Neural cell (in vitro differentiated cells): ENCODE results near the gene SGO1. TPM values are rescaled to one million over a fixed set of nuclear protein-coding genes. Genes with fewer than 3 reads are reported as not detected.

ENCODE experiments used
- H2AFZ ChIP-seq: fragments of 200-600, 300-800 bp; sonication (generic), shearing (Covaris generic); 2 replicates; pipeline ENCODE4 v1.6.0; 2014; ENCODE audit warnings: low read depth, mild to moderate bottlenecking, antibody characterized with exemption, low read length, moderate library complexity
- H3F3A ChIP-seq: fragments of 200-600 bp; shearing (Covaris generic); 2 replicates; pipeline ENCODE4 v1.6.1; 2016; ENCODE audit warnings: mild to moderate bottlenecking, moderate library complexity, mixed read lengths, antibody characterized with exemption, low read length; ENCODE audit not compliant: insufficient read depth, poor library complexity, severe bottlenecking
- H3K27ac ChIP-seq: fragments of 200-600, 300-800 bp; sonication (generic), shearing (Covaris generic); 2 replicates; pipeline ENCODE4 v1.5.1; 2014; ENCODE audit warnings: mild to moderate bottlenecking, low read length, moderate library complexity
- H3K27me3 ChIP-seq: fragments of 300-800, 200-600 bp; sonication (generic), shearing (Covaris generic); 2 replicates; pipeline ENCODE4 v1.6.0; 2014; ENCODE audit warnings: mild to moderate bottlenecking, low read depth, low read length, moderate library complexity; ENCODE audit not compliant: insufficient read depth
- H3K36me3 ChIP-seq: fragments of 300-800, 200-600 bp; sonication (generic), shearing (Covaris generic); 2 replicates; pipeline ENCODE4 v1.5.1; 2014; ENCODE audit warnings: mild to moderate bottlenecking, antibody characterized with exemption, low read length, moderate library complexity; ENCODE audit not compliant: insufficient read depth
- H3K4me2 ChIP-seq: fragments of 300-800, 200-600 bp; sonication (generic), shearing (Covaris generic); 2 replicates; pipeline ENCODE4 v1.6.0; 2014; ENCODE audit warnings: mild to moderate bottlenecking, low read length
- H3K4me3 ChIP-seq: fragments of 300-800, 200-600 bp; sonication (generic), shearing (Covaris generic); 2 replicates; pipeline ENCODE4 v1.5.1; 2014; ENCODE audit warnings: mild to moderate bottlenecking, low read length, moderate library complexity
- H3K79me2 ChIP-seq: fragments of 200-600 bp; shearing (Covaris generic); replicated peaks from 2 replicates; pipeline ENCODE4 v1.6.0; 2014; ENCODE audit warnings: mild to moderate bottlenecking, low read length, moderate library complexity; ENCODE audit not compliant: insufficient read depth
- H3K9ac ChIP-seq: fragments of 300-800, 200-600 bp; sonication (generic), shearing (Covaris generic); 2 replicates; pipeline ENCODE4 v1.6.1; 2016; ENCODE audit warnings: mild to moderate bottlenecking, low read length, mixed read lengths
- H3K9me2 ChIP-seq: fragments of 200-600 bp; shearing (Covaris generic); 2 replicates; pipeline ENCODE4 v1.6.1; 2016; ENCODE audit warnings: mild to moderate bottlenecking, low read length, mixed read lengths; ENCODE audit not compliant: insufficient read depth
- H3K9me3 ChIP-seq: fragments of 200-600, 300-800 bp; sonication (generic), shearing (Covaris generic); 2 replicates; pipeline ENCODE4 v1.6.1; 2016; ENCODE audit warnings: mild to moderate bottlenecking, mixed run types, low read length, moderate library complexity, mixed read lengths
- H4K20me1 ChIP-seq: fragments of 200-600 bp; shearing (Covaris generic); 2 replicates; pipeline ENCODE4 v1.6.1; 2016; ENCODE audit warnings: mild to moderate bottlenecking, mixed run types; ENCODE audit not compliant: insufficient read depth
- CTCF ChIP-seq: fragments of 450-650 bp; IDR thresholded peaks from 2 replicates; pipeline ENCODE4 v1.5.1; 2014; ENCODE audit warnings: antibody characterized with exemption, mild to moderate bottlenecking, moderate library complexity; ENCODE audit not compliant: poor library complexity, severe bottlenecking
- EP300 ChIP-seq: fragments of 450-650 bp; conservative IDR thresholded peaks from 2 replicates; pipeline ENCODE4 v1.6.1; 2014; ENCODE audit warnings: antibody characterized with exemption, mild to moderate bottlenecking, moderate library complexity; ENCODE audit not compliant: poor library complexity, severe bottlenecking
- EZH2 ChIP-seq: fragments of 200-600, 300-800 bp; shearing (Covaris generic), sonication (generic); IDR thresholded peaks from 2 replicates; pipeline ENCODE4 v1.6.1; 2014; ENCODE audit warnings: antibody characterized with exemption, low read length, borderline replicate concordance, mild to moderate bottlenecking; ENCODE audit not compliant: insufficient read depth, poor library complexity, severe bottlenecking
- MXI1 ChIP-seq: fragments of 450-650 bp; conservative IDR thresholded peaks from 2 replicates; pipeline ENCODE4 v1.6.1; 2014; ENCODE audit warnings: antibody characterized with exemption, mild to moderate bottlenecking; ENCODE audit not compliant: poor library complexity, severe bottlenecking
- POLR2AphosphoS5 ChIP-seq: IDR thresholded peaks from 2 replicates; pipeline ENCODE4 v1.6.1; 2012
- RAD21 ChIP-seq: fragments of 450-650 bp; conservative IDR thresholded peaks from 2 replicates; pipeline ENCODE4 v1.6.1; 2014; ENCODE audit warnings: antibody characterized with exemption, mild to moderate bottlenecking, moderate library complexity
- SMC3 ChIP-seq: fragments of 450-650 bp; conservative IDR thresholded peaks from 2 replicates; pipeline ENCODE4 v1.6.1; 2014; ENCODE audit warnings: antibody characterized with exemption, mild to moderate bottlenecking, moderate library complexity; ENCODE audit not compliant: poor library complexity
- TAF1 ChIP-seq: IDR thresholded peaks from 2 replicates; pipeline ENCODE4 v1.6.1; 2012; ENCODE audit warnings: low read depth
- polyA plus RNA-seq: library from polyadenylated mRNA; depleted of rRNA; stranded (reverse); fragments of >200 nt; gene quantifications from 2 replicates; pipeline ENCODE4 v1.2.3, GENCODE V29; 2014
- TF ChIP-seq, protein P1 (sequence below): IDR thresholded peaks from 2 replicates; pipeline ENCODE4 v1.6.1; 2012; ENCODE audit warnings: borderline replicate concordance

Gene SGO1
- polyA plus RNA-seq, 1 donor from 2014 or later: 0.71 TPM

DNA sequence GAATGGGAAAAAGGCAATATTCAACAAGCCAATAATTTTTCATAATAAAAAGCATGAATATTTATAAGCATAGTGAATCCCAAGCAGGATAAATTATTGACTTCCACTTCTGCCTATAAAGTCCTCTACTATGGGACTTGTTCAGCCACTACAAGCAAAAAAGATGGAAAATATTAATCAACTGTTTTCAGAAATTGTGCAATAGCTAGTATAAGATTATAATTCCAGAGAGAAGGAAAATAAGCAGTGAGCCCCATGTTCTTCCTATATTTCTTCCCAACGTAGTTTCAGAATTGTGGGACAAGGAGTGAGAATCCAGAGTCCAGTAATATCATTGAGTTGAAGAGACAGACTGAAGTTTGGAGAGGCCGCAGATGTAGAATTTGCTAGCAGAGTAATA lies 24.3 kb downstream of the SGO1 start:
- TF ChIP-seq MXI1: no peak
- TF ChIP-seq, protein P1, sequence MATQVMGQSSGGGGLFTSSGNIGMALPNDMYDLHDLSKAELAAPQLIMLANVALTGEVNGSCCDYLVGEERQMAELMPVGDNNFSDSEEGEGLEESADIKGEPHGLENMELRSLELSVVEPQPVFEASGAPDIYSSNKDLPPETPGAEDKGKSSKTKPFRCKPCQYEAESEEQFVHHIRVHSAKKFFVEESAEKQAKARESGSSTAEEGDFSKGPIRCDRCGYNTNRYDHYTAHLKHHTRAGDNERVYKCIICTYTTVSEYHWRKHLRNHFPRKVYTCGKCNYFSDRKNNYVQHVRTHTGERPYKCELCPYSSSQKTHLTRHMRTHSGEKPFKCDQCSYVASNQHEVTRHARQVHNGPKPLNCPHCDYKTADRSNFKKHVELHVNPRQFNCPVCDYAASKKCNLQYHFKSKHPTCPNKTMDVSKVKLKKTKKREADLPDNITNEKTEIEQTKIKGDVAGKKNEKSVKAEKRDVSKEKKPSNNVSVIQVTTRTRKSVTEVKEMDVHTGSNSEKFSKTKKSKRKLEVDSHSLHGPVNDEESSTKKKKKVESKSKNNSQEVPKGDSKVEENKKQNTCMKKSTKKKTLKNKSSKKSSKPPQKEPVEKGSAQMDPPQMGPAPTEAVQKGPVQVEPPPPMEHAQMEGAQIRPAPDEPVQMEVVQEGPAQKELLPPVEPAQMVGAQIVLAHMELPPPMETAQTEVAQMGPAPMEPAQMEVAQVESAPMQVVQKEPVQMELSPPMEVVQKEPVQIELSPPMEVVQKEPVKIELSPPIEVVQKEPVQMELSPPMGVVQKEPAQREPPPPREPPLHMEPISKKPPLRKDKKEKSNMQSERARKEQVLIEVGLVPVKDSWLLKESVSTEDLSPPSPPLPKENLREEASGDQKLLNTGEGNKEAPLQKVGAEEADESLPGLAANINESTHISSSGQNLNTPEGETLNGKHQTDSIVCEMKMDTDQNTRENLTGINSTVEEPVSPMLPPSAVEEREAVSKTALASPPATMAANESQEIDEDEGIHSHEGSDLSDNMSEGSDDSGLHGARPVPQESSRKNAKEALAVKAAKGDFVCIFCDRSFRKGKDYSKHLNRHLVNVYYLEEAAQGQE: no peak
- TF ChIP-seq EZH2: no peak
- TF ChIP-seq SMC3: no peak
- TF ChIP-seq POLR2AphosphoS5: no peak
- no peak for TF ChIP-seq CTCF
- TF ChIP-seq RAD21: no peak
- TF ChIP-seq TAF1: no peak
- no peak for TF ChIP-seq EP300
- no peak overlapping the region for H3K27ac ChIP-seq
- no peaks in the 10 kb centered on the region for H3K36me3 ChIP-seq
- no peak overlapping the region for H3K4me3 ChIP-seq
- no peaks in the 10 kb centered on the region for H3K27me3 ChIP-seq
- H3K9me3 ChIP-seq: no peaks in the 10 kb centered on the region
- H3F3A ChIP-seq: no peaks in the 10 kb centered on the region
- no peak overlapping the region for H3K4me2 ChIP-seq
- H2AFZ ChIP-seq: no peak overlapping the region
- H3K9ac ChIP-seq: no peak overlapping the region
- no peaks in the 10 kb centered on the region for H3K9me2 ChIP-seq
- no peaks in the 10 kb centered on the region for H4K20me1 ChIP-seq
- no peaks in the 10 kb centered on the region for H3K79me2 ChIP-seq

GRCh38 chr3:20160230-20160629 lies 25.8 kb downstream of the SGO1 start:
- Histone ChIP-seq H3K36me3 (no peaks in the 10 kb centered on the region), H3K4me2 (no peak overlapping the region), H3K9me3 (no peaks in the 10 kb centered on the region), H3K27ac (no peak overlapping the region), H3K9me2 (no peaks in the 10 kb centered on the region), H3F3A (no peaks in the 10 kb centered on the region), H3K79me2 (no peaks in the 10 kb centered on the region), H4K20me1 (no peaks in the 10 kb centered on the region), H2AFZ (no peak overlapping the region), H3K4me3 (no peak overlapping the region), H3K9ac (no peak overlapping the region), H3K27me3 (no peaks in the 10 kb centered on the region)
- TF ChIP-seq SMC3: no peak

DNA sequence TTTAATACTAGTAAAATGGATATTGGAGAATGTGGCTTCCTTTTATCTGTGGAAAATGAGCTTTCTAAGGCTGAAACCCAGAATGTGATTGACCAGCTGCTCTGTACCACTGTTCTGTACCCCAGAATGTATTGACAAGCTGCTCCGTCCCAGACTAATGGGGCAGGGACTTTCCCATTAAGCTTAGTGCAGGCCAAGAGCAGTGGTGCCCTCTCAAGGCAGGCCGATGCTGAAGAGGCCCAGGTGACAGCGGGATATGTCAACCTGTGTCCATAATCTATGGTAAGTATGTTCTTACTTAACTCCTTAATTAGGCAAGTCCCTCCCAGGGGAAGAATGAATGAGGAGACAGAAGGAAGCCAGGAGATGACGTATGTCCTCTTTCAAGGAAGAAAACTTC lies 31.1 kb downstream of the SGO1 start:
- Histone ChIP-seq H3K27ac (no peak overlapping the region), H3K9me3 (no peaks in the 10 kb centered on the region), H4K20me1 (no peaks in the 10 kb centered on the region), H3K4me2 (no peak overlapping the region), H3K36me3 (no peaks in the 10 kb centered on the region), H3K27me3 (no peaks in the 10 kb centered on the region), H3K79me2 (no peaks in the 10 kb centered on the region), H3F3A (no peaks in the 10 kb centered on the region), H3K4me3 (no peak overlapping the region), H3K9ac (no peak overlapping the region), H2AFZ (no peak overlapping the region), H3K9me2 (no peaks in the 10 kb centered on the region)
- TF ChIP-seq MXI1 (no peak), CTCF (no peak), POLR2AphosphoS5 (no peak), SMC3 (no peak), RAD21 (no peak)
